Ovary (tissue), 9 donors: Measurements from ENCODE around the gene SF1. TPM values are rescaled to one million over a fixed set of nuclear protein-coding genes. Genes with fewer than 3 reads are reported as not detected.
"Not testable (repeated sequence)": the region's sequence is repeated elsewhere in the genome, so short reads cannot be mapped to it uniquely, and the experiment has no call there.

ENCODE experiments used
- DNase-seq, 5 donors: peaks; one replicate each; pipeline ENCODE4 v3.0.0-alpha.2; 2019 to 2020
- H3K27ac ChIP-seq, 2 donors: fragments of 200-600 bp; one replicate each; pipeline versions ENCODE4 v1.5.1 to v1.8.0; 2019 to 2022
- H3K27me3 ChIP-seq: fragments of 200-600 bp; one replicate; pipeline ENCODE4 v1.8.0; 2022
- H3K36me3 ChIP-seq: fragments of 200-600 bp; sonication (generic); one replicate; pipeline ENCODE4 v1.5.1; 2019
- H3K4me1 ChIP-seq: one replicate; pipeline ENCODE4 v1.8.1; 2013; ENCODE audit warnings: mild to moderate bottlenecking, moderate library complexity; ENCODE audit not compliant: insufficient read depth
- H3K4me3 ChIP-seq: fragments of 200-600 bp; sonication (generic); one replicate; pipeline ENCODE4 v1.5.1; 2017
- H3K9me3 ChIP-seq, 2 donors: fragments of 200-600 bp in 1 of 2; sonication (generic) in 1 of 2; one replicate each; pipeline versions ENCODE4 v1.5.1 to v1.8.1; 2013 to 2019; ENCODE audit warnings: mild to moderate bottlenecking in 1 of 2, moderate library complexity in 1 of 2
- EP300 ChIP-seq: sonication (generic); formaldehyde crosslinking; IDR thresholded peaks from one replicate; pipeline ENCODE4 v1.6.1; 2017; ENCODE audit warnings: antibody characterized with exemption
- POLR2A ChIP-seq: fragments of 450-650 bp; IDR thresholded peaks from one replicate; pipeline ENCODE4 v1.6.1; 2017; ENCODE audit warnings: antibody characterized with exemption, mild to moderate bottlenecking, moderate library complexity
- WGBS, 3 donors: extraction: QIAGEN DNeasy Blood & Tissue Kit in 1 of 3; methylation state at CpG; one replicate each; pipeline versions ENCODE4 v1.1.5 to v1.1.7; 2013 to 2017; 5-methylcytosine and 5-hydroxymethylcytosine counted together
- intact Hi-C, 4 donors: fragments of 100-400 bp; cut with DNase I; formaldehyde crosslinking; loops; one replicate each; pipeline versions ENCODE4 v1.11.0 to v1.15.1; 2022 to 2023
- polyA plus RNA-seq, 2 donors: library from polyadenylated mRNA; stranded (reverse); fragments of 200-250 nt in 1 of 2; fragments of 350-450 nt in 1 of 2; fragmentation: Illumina TruSeq in 1 of 2; extraction: RNeasy Lipid Tissue Mini Kit (QIAGEN cat#74804) in 1 of 2; gene quantifications; one replicate each; pipeline ENCODE4 v1.2.3, GENCODE V29; 2013 to 2014
- total RNA-seq, 7 donors: library from RNA; depleted of rRNA in 2 of 7; stranded (reverse); fragments of >200 nt in 2 of 7; fragmentation: NEBNext Ultra II Directional in 3 of 7; extraction: Animal tissue kit (Norgen Biotek cat#: 25700) in 3 of 7; gene quantifications; one replicate each; pipeline versions ENCODE4 v1.1.0 to v1.2.4, GENCODE V29; 2016 to 2023
- TF ChIP-seq, protein P1 (sequence below), 3 donors: fragments of 450-650 bp in 2 of 3; fragments of 200-600 bp in 1 of 3; IDR thresholded peaks; one replicate each; pipeline versions ENCODE4 v1.5.1 to v1.8.0; 2016 to 2022; ENCODE audit warnings: antibody characterized with exemption in 3 of 3, mild to moderate bottlenecking in 1 of 3
- donor health status: DM: no; HTN: no; CAD: no; lungs with moderate emphysema.
- donor health status: DM: no; HTN: no; CAD: no.
- donor health status: Bipolar disorder and iron deficiency.
- donor health status: DM: yes; HTN: yes; CAD: no.
- donor health status: DM: no; HTN: no; CAD: no.
- donor health status: DM: yes; HTN: yes; CAD: no.

SF1 gene
- total and polyA plus RNA-seq, 9 donors, result 131 to 388 (median 306) TPM

DNA sequence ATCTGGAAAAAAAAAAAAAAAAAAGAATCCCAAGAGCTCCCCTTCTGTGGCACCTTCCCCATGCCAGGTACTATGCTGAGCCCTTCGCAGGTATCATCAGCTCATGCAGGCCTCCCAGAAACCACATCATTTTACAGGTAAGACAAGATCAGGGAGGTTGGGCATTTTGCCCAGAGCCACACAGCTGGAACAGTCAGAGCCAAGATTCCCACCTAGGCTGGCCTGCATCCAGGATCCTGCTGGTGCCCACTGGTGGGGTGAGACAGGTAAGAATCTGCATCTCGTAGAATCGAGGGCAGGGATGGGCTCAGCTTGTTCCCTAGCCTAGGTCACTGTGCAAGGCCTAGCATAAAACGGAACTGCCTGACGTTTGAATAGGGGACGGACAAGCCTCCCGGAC is 47.7 kb upstream of the SF1 start:
- TF ChIP-seq, protein P1, sequence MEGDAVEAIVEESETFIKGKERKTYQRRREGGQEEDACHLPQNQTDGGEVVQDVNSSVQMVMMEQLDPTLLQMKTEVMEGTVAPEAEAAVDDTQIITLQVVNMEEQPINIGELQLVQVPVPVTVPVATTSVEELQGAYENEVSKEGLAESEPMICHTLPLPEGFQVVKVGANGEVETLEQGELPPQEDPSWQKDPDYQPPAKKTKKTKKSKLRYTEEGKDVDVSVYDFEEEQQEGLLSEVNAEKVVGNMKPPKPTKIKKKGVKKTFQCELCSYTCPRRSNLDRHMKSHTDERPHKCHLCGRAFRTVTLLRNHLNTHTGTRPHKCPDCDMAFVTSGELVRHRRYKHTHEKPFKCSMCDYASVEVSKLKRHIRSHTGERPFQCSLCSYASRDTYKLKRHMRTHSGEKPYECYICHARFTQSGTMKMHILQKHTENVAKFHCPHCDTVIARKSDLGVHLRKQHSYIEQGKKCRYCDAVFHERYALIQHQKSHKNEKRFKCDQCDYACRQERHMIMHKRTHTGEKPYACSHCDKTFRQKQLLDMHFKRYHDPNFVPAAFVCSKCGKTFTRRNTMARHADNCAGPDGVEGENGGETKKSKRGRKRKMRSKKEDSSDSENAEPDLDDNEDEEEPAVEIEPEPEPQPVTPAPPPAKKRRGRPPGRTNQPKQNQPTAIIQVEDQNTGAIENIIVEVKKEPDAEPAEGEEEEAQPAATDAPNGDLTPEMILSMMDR (IDR thresholded peaks at IDR 0.05), result no peak
- TF ChIP-seq EP300 (no peak), POLR2A (no peak)
- H3K9me3 ChIP-seq, result no peaks in the 10 kb centered on the region
- H3K4me1 ChIP-seq, result no peaks in the 10 kb centered on the region
- intact Hi-C loops, result no loop called here
- 77 to 92% (median 92%) methylated on average over 7 of the region's 7 CpGs for WGBS, 3 donors
- H3K36me3 ChIP-seq, result no peaks in the 10 kb centered on the region
- no peak for DNase-seq
- H3K4me3 ChIP-seq, result no peak overlapping the region
- H3K27ac ChIP-seq, result no peak overlapping the region
- no peaks in the 10 kb centered on the region for H3K27me3 ChIP-seq

DNA sequence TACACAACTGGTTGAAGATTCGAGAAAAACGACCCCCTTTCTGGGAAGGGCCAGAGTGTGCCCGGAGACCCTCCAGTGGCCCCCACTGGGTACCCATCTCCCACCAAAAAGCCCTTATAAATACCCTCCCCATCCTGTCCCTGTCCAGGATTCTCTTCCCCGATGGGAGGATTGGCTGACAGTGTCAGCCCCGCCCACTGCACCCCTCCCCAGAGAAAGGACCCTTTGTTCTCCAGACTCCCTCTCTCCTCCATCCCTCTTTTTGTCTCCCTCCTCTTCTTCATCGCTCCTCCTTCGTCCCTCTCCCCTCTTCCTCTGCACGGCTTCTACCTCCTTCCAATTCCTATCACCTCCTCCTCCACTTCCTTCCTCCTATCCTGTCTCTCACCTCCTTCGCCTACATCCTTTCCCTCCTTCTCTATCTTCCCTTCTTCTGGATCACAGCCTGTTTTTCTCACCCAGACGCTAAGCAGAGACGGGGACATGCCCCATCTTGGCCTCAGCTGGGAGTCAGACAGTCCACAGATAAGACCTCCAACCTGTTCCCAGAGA is 45.3 kb upstream of the SF1 start:
- no peak for DNase-seq
- Histone ChIP-seq H3K27me3 (no peaks in the 10 kb centered on the region), H3K4me3 (no peak overlapping the region), H3K4me1 (no peaks in the 10 kb centered on the region), H3K9me3 (no peaks in the 10 kb centered on the region), H3K27ac (no peak overlapping the region), H3K36me3 (no peaks in the 10 kb centered on the region)
- TF ChIP-seq EP300, result no peak
- no peak for TF ChIP-seq POLR2A
- intact Hi-C loops, result no loop called here
- WGBS, 3 donors, result 61 to 62% (median 62%) methylated on average over 11 of the region's 11 CpGs

- H3K4me3 ChIP-seq, result no peak overlapping the region
- no peak for DNase-seq
- WGBS, 3 donors, result 62 to 75% (median 71%) methylated on average over 3 of the region's 3 CpGs
- no peaks in the 10 kb centered on the region for H3K27me3 ChIP-seq
- intact Hi-C loops, result no loop called here
- no peaks in the 10 kb centered on the region for H3K4me1 ChIP-seq
- H3K36me3 ChIP-seq, result no peaks in the 10 kb centered on the region
- TF ChIP-seq EP300 (no peak), POLR2A (no peak)
- TF ChIP-seq, protein P1 (IDR thresholded peaks at IDR 0.05), result no peak
- H3K27ac ChIP-seq, result no peak overlapping the region
- no peaks in the 10 kb centered on the region for H3K9me3 ChIP-seq
These were observed 39.1 kb upstream of the SF1 start for GRCh38 chr11:64817476-64817875.

DNA sequence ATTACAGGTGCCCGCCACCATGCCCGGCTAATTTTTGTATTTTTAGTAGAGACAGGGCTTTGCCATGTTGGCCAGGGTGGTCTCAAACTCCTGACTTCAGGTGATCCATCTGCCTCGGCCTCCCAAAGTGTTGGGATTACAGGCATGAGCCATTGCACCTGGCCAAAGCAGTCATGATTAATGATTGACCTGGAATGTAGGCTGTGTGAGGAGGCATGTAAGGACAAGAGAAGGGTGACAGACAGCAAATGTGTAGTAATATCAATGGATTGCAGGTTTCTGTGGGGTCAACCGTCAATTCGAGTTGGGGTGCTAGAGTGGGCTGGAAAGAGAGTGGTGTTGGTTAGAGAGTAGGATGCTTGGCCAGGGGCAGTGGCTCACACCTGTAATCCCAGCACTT is 37.1 kb upstream of the SF1 start:
- H3K4me3 ChIP-seq, H3K27ac ChIP-seq, H3K9me3 ChIP-seq, H3K36me3 ChIP-seq, DNase-seq, H3K27me3 ChIP-seq, intact Hi-C loops, H3K4me1 ChIP-seq: not testable (repeated sequence)
- WGBS, 3 donors, result 87 to 90% (median 88%) methylated on average over 5 of the region's 5 CpGs

GRCh38 chr11:64814712-64815187 is 36.4 kb upstream of the SF1 start:
- Histone ChIP-seq H3K27me3 (no peaks in the 10 kb centered on the region), H3K9me3 (no peaks in the 10 kb centered on the region), H3K4me3 (no peak overlapping the region), H3K36me3 (no peaks in the 10 kb centered on the region), H3K4me1 (no peaks in the 10 kb centered on the region), H3K27ac (no peak overlapping the region)
- DNase-seq, result no peak
- TF ChIP-seq, protein P1 (IDR thresholded peaks at IDR 0.05), result no peak
- TF ChIP-seq EP300 (no peak), POLR2A (no peak)
- intact Hi-C loops, result no loop called here
- WGBS, 3 donors, result 70 to 72% (median 71%) methylated on average over 7 of the region's 7 CpGs
